GM21423 (cell line): ENCODE measurements around the gene SFPQ.
"Not testable (repeated sequence)": the region's sequence is repeated elsewhere in the genome, so short reads cannot be mapped to it uniquely, and the experiment has no call there.

ENCODE experiments used
- ATAC-seq: cut with Tn5 transposase; IDR thresholded peaks from one replicate; pipeline ENCODE4 v1.9.1; 2021; ENCODE audit warnings: mild to moderate bottlenecking, moderate library complexity; ENCODE audit not compliant: unreplicated experiment

Gene SFPQ

GRCh38 chr1:35143737-35144508, 49.0 kb downstream of the SFPQ start:
- ATAC-seq, result no peak

- ATAC-seq, result not testable (repeated sequence)
Observed at GRCh38 chr1:35142728-35143127, 50.2 kb downstream of the SFPQ start.

- not testable (repeated sequence) for ATAC-seq
Observed at GRCh38 chr1:35142294-35142693, 50.7 kb downstream of the SFPQ start.

GRCh38 chr1:35137590-35137989, 55.4 kb downstream of the SFPQ start:
- ATAC-seq, result not testable (repeated sequence)

GRCh38 chr1:35136780-35137179, 56.2 kb downstream of the SFPQ start:
- ATAC-seq, result no peak
